PFSK-1 (cell line): ENCODE results near the gene FBXO30.

Experiments used
- FOXP2 ChIP-seq: optimal IDR thresholded peaks from 2 replicates; pipeline ENCODE3; 2011; ENCODE audit warnings: borderline replicate concordance, control low read depth, inconsistent platforms; ENCODE audit not compliant: insufficient read depth; ENCODE audit errors: extremely low read length, extremely low read depth
- POLR2AphosphoS5 ChIP-seq: IDR thresholded peaks from 2 replicates; pipeline ENCODE4 v1.6.1; 2012; ENCODE audit warnings: low read depth, mild to moderate bottlenecking, control low read depth, low read length, moderate library complexity
- REST ChIP-seq, 2 experiments: IDR thresholded peaks; 2 replicates each; pipeline versions ENCODE4 v1.6.1 to v1.8.0; 2011 to 2012; ENCODE audit warnings: low read depth in 2 of 2, low read length in 2 of 2, control low read depth in 1 of 2, inconsistent platforms in 1 of 2, mild to moderate bottlenecking in 1 of 2, moderate library complexity in 1 of 2; ENCODE audit not compliant: insufficient read depth in 1 of 2
- SIN3A ChIP-seq: IDR thresholded peaks from 2 replicates; pipeline ENCODE4 v1.6.1; 2012; ENCODE audit warnings: mild to moderate bottlenecking, low read length, moderate library complexity, borderline replicate concordance; ENCODE audit not compliant: insufficient read depth
- TAF1 ChIP-seq: IDR thresholded peaks from 2 replicates; pipeline ENCODE4 v1.6.1; 2012; ENCODE audit warnings: low read length, control low read depth, borderline replicate concordance; ENCODE audit not compliant: insufficient read depth

- no peak for TF ChIP-seq POLR2AphosphoS5
- TF ChIP-seq REST (IDR thresholded peaks at IDR 0.05; ENCODE audit: insufficient read depth in 1 of 2, low read depth in 2 of 2, low read length in 2 of 2) = no peak
- no peak for TF ChIP-seq SIN3A
- no peak for TF ChIP-seq FOXP2
- no peak for TF ChIP-seq TAF1
These were observed 70.0 kb downstream of the FBXO30 start for GRCh38 chr6:145744619-145745018.
